OCI-LY1 (cell line): ENCODE results near the gene WNT7B.

Source experiments
- H2AFZ ChIP-seq: fragments of 200-600 bp; sonication (generic), shearing (Covaris generic); 2 replicates; pipeline ENCODE4 v1.6.0; 2014; ENCODE audit warnings: antibody characterized with exemption, mild to moderate bottlenecking, low read length
- H3F3A ChIP-seq: fragments of 200-600 bp; sonication (generic), shearing (Covaris generic); 2 replicates; pipeline ENCODE4 v1.6.0; 2014; ENCODE audit warnings: mild to moderate bottlenecking, antibody characterized with exemption, low read length, moderate library complexity; ENCODE audit not compliant: insufficient read depth
- H3K27ac ChIP-seq: fragments of 200-600 bp; sonication (generic); 2 replicates; pipeline ENCODE4 v1.5.1; 2014; ENCODE audit warnings: low read length, mixed run types, mild to moderate bottlenecking, low read depth; ENCODE audit not compliant: poor library complexity, severe bottlenecking
- H3K27me3 ChIP-seq: fragments of 200-600 bp; sonication (generic); 2 replicates; pipeline ENCODE4 v1.6.0; 2014; ENCODE audit warnings: antibody characterized with exemption, mild to moderate bottlenecking, low read length, moderate library complexity; ENCODE audit not compliant: insufficient read depth
- H3K36me3 ChIP-seq: fragments of 200-600 bp; sonication (generic); 2 replicates; pipeline ENCODE4 v1.6.1; 2014; ENCODE audit warnings: mild to moderate bottlenecking, antibody characterized with exemption, low read length, moderate library complexity, mixed read lengths; ENCODE audit not compliant: insufficient read depth
- H3K4me1 ChIP-seq: fragments of 200-600 bp; sonication (generic); 2 replicates; pipeline ENCODE4 v1.5.1; 2014; ENCODE audit warnings: mild to moderate bottlenecking, low read length, moderate library complexity; ENCODE audit not compliant: insufficient read depth, severe bottlenecking
- H3K4me2 ChIP-seq: fragments of 200-600 bp; sonication (generic), shearing (Covaris generic); 2 replicates; pipeline ENCODE4 v1.6.1; 2014; ENCODE audit warnings: low read length
- H3K4me3 ChIP-seq: fragments of 200-600 bp; sonication (generic); 2 replicates; pipeline ENCODE4 v1.5.1; 2014; ENCODE audit warnings: low read length, low read depth, mild to moderate bottlenecking, mixed read lengths; ENCODE audit not compliant: poor library complexity, severe bottlenecking
- H3K79me2 ChIP-seq: fragments of 200-600 bp; shearing (Covaris generic); 2 replicates; pipeline ENCODE4 v1.6.1; 2016; ENCODE audit warnings: mixed run types, low read length, mixed read lengths; ENCODE audit not compliant: insufficient read depth
- H3K9ac ChIP-seq: fragments of 200-600 bp; sonication (generic), shearing (Covaris generic); 2 replicates; pipeline ENCODE4 v1.6.1; 2014; ENCODE audit warnings: mild to moderate bottlenecking, low read length, mixed read lengths
- H3K9me2 ChIP-seq: fragments of 200-600 bp; sonication (generic), shearing (Covaris generic); 2 replicates; pipeline ENCODE4 v1.6.1; 2014; ENCODE audit warnings: low read depth, mild to moderate bottlenecking, low read length, mixed read lengths
- H3K9me3 ChIP-seq: fragments of 200-600 bp; shearing (Covaris generic); 2 replicates; pipeline ENCODE4 v1.6.1; 2014; ENCODE audit warnings: low read length, mixed read lengths
- H4K20me1 ChIP-seq: fragments of 200-600 bp; sonication (generic), shearing (Covaris generic); 2 replicates; pipeline ENCODE4 v1.6.0; 2016; ENCODE audit warnings: mild to moderate bottlenecking, low read length; ENCODE audit not compliant: insufficient read depth
- EZH2 ChIP-seq: fragments of 200-600 bp; sonication (generic), shearing (Covaris generic); IDR thresholded peaks from 2 replicates; pipeline ENCODE4 v1.8.0; 2017; ENCODE audit warnings: borderline replicate concordance, mixed run types, mild to moderate bottlenecking, antibody characterized with exemption, low read length, moderate library complexity, mixed read lengths
- TF ChIP-seq, protein P1 (sequence below): fragments of 200-600 bp; sonication (generic), shearing (Covaris generic); IDR thresholded peaks from 2 replicates; pipeline ENCODE4 v1.5.1; 2017; ENCODE audit warnings: mild to moderate bottlenecking, antibody characterized with exemption, low read length, moderate library complexity, mixed read lengths

The WNT7B gene

GRCh38 chr22:45911601-45912271, 65.2 kb downstream of the WNT7B start:
- no peaks in the 10 kb centered on the region for H3K36me3 ChIP-seq
- H3K4me1 ChIP-seq = no peaks in the 10 kb centered on the region
- no peak overlapping the region for H3K4me2 ChIP-seq

GRCh38 chr22:45910928-45911467, 66.0 kb downstream of the WNT7B start:
- no peaks in the 10 kb centered on the region for H3K9me3 ChIP-seq
- no peak overlapping the region for H3K4me3 ChIP-seq
- H4K20me1 ChIP-seq = no peaks in the 10 kb centered on the region
- H3K4me1 ChIP-seq = no peaks in the 10 kb centered on the region
- H3F3A ChIP-seq = no peaks in the 10 kb centered on the region
- no peak overlapping the region for H3K27ac ChIP-seq
- H3K36me3 ChIP-seq = no peaks in the 10 kb centered on the region
- H3K79me2 ChIP-seq = no peaks in the 10 kb centered on the region
- TF ChIP-seq, protein P1, sequence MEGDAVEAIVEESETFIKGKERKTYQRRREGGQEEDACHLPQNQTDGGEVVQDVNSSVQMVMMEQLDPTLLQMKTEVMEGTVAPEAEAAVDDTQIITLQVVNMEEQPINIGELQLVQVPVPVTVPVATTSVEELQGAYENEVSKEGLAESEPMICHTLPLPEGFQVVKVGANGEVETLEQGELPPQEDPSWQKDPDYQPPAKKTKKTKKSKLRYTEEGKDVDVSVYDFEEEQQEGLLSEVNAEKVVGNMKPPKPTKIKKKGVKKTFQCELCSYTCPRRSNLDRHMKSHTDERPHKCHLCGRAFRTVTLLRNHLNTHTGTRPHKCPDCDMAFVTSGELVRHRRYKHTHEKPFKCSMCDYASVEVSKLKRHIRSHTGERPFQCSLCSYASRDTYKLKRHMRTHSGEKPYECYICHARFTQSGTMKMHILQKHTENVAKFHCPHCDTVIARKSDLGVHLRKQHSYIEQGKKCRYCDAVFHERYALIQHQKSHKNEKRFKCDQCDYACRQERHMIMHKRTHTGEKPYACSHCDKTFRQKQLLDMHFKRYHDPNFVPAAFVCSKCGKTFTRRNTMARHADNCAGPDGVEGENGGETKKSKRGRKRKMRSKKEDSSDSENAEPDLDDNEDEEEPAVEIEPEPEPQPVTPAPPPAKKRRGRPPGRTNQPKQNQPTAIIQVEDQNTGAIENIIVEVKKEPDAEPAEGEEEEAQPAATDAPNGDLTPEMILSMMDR = no peak
- no peak for TF ChIP-seq EZH2
- no peaks in the 10 kb centered on the region for H3K9me2 ChIP-seq
- no peak overlapping the region for H3K4me2 ChIP-seq
- H3K27me3 ChIP-seq = peaks cover 11% of the 10 kb centered on the region; the same call in 1 of the 2 replicates
- H2AFZ ChIP-seq = no peak overlapping the region
- no peak overlapping the region for H3K9ac ChIP-seq

More at GRCh38 chr22:45911601-45912271, 65.2 kb downstream of the WNT7B start:
- Histone ChIP-seq H3K79me2 (no peaks in the 10 kb centered on the region), H3K4me3 (no peak overlapping the region), H3K9me3 (no peaks in the 10 kb centered on the region), H3K9ac (no peak overlapping the region), H3F3A (no peaks in the 10 kb centered on the region), H4K20me1 (no peaks in the 10 kb centered on the region), H3K9me2 (no peaks in the 10 kb centered on the region), H3K27me3 (peaks cover 14% of the 10 kb centered on the region; the same call in 1 of the 2 replicates), H2AFZ (no peak overlapping the region), H3K27ac (no peak overlapping the region)
- TF ChIP-seq, protein P1 = no peak
- TF ChIP-seq EZH2 = no peak

DNA sequence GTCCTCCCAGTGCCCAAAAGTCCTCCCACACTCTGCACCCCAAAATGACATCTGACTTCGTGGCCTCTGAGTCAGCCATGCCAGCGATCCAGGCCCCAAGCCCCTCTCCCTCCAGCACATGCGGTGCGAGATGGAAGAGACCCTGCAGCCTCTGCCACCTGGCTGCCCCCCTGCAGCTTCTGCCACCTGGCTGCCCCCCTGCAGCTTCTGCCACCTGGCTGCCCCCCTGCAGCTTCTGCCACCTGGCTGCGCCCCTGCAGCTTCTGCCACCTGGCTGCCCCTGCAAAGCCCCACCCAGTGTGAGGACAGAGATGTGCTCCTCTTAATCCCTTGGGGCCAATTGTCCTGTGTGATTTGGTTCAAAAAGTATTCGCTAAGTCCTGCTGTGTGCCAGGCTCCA, 68.0 kb downstream of the WNT7B start:
- no peaks in the 10 kb centered on the region for H3K9me2 ChIP-seq
- no peak overlapping the region for H3K4me2 ChIP-seq
- H3K9ac ChIP-seq = no peak overlapping the region
- no peak overlapping the region for H2AFZ ChIP-seq
- TF ChIP-seq, protein P1 = no peak
- TF ChIP-seq EZH2 = no peak
- H3K36me3 ChIP-seq = no peaks in the 10 kb centered on the region
- H3K79me2 ChIP-seq = no peaks in the 10 kb centered on the region
- H3F3A ChIP-seq = no peaks in the 10 kb centered on the region
- H3K4me1 ChIP-seq = no peaks in the 10 kb centered on the region
- H4K20me1 ChIP-seq = no peaks in the 10 kb centered on the region
- H3K27ac ChIP-seq = no peak overlapping the region
- no peaks in the 10 kb centered on the region for H3K9me3 ChIP-seq
- no peak overlapping the region for H3K4me3 ChIP-seq
- peaks cover 7% of the 10 kb centered on the region; the same call in 1 of the 2 replicates for H3K27me3 ChIP-seq
